Measurements from ENCODE around the gene C1QA.

The C1QA gene

GRCh38 chr1:22636353-22636752 is at the start of gene C1QA:
Gene C1QA, plus strand, starts transcription at chr1:22636628. Its CDS starts 989 bp downstream, at chr1:22637617.
- DNase-seq (ENCODE audit: low read depth) = no peak

GRCh38 chr1:22587247-22587646 is 49.2 kb upstream of the C1QA start:
- DNase-seq (ENCODE audit: low read depth) = no peak

- no peak for DNase-seq (ENCODE audit: low read depth)
These were observed 47.5 kb upstream of the C1QA start for GRCh38 chr1:22588899-22589422.

GRCh38 chr1:22591576-22591975 is 44.9 kb upstream of the C1QA start:
- no peak for DNase-seq (ENCODE audit: low read depth)

- DNase-seq (ENCODE audit: low read depth) = no peak
These were observed 44.4 kb upstream of the C1QA start for GRCh38 chr1:22592051-22592450.

GRCh38 chr1:22592919-22593790 is 43.3 kb upstream of the C1QA start:
- no peak for DNase-seq (ENCODE audit: low read depth)

- DNase-seq (ENCODE audit: low read depth) = no peak
These were observed 42.0 kb upstream of the C1QA start for GRCh38 chr1:22594396-22594795.

- no peak for DNase-seq (ENCODE audit: low read depth)
These were observed 41.3 kb upstream of the C1QA start for GRCh38 chr1:22595108-22595507.

GRCh38 chr1:22597301-22597965 is 39.0 kb upstream of the C1QA start:
- DNase-seq (ENCODE audit: low read depth) = no peak

GRCh38 chr1:22597996-22598395 is 38.4 kb upstream of the C1QA start:
- no peak for DNase-seq (ENCODE audit: low read depth)

GRCh38 chr1:22598736-22599135 is 37.7 kb upstream of the C1QA start:
- DNase-seq (ENCODE audit: low read depth) = no peak

- no peak for DNase-seq (ENCODE audit: low read depth)
These were observed 36.2 kb upstream of the C1QA start for GRCh38 chr1:22600071-22600816.

- no peak for DNase-seq (ENCODE audit: low read depth)
These were observed 35.4 kb upstream of the C1QA start for GRCh38 chr1:22600817-22601605.

- DNase-seq (ENCODE audit: low read depth) = no peak
These were observed 34.8 kb upstream of the C1QA start for GRCh38 chr1:22601610-22602009.

GRCh38 chr1:22602060-22602740 is 34.2 kb upstream of the C1QA start:
- no peak for DNase-seq (ENCODE audit: low read depth)

- DNase-seq (ENCODE audit: low read depth) = no peak
These were observed 30.3 kb upstream of the C1QA start for GRCh38 chr1:22606161-22606560.

- no peak for DNase-seq (ENCODE audit: low read depth)
These were observed 29.3 kb upstream of the C1QA start for GRCh38 chr1:22607154-22607553.

GRCh38 chr1:22608361-22608760 is 28.1 kb upstream of the C1QA start:
- DNase-seq (ENCODE audit: low read depth) = no peak

GRCh38 chr1:22609291-22609690 is 27.1 kb upstream of the C1QA start:
- no peak for DNase-seq (ENCODE audit: low read depth)

- DNase-seq (ENCODE audit: low read depth) = no peak
These were observed 24.9 kb upstream of the C1QA start for GRCh38 chr1:22611530-22611947.
